DMS53 (cell line): ENCODE measurements around the gene ALK.

ENCODE experiments used
- DNase-seq: peaks from one replicate; lab custom pipeline; 2025; lab: John Stamatoyannopoulos, UW

ALK gene

DNA sequence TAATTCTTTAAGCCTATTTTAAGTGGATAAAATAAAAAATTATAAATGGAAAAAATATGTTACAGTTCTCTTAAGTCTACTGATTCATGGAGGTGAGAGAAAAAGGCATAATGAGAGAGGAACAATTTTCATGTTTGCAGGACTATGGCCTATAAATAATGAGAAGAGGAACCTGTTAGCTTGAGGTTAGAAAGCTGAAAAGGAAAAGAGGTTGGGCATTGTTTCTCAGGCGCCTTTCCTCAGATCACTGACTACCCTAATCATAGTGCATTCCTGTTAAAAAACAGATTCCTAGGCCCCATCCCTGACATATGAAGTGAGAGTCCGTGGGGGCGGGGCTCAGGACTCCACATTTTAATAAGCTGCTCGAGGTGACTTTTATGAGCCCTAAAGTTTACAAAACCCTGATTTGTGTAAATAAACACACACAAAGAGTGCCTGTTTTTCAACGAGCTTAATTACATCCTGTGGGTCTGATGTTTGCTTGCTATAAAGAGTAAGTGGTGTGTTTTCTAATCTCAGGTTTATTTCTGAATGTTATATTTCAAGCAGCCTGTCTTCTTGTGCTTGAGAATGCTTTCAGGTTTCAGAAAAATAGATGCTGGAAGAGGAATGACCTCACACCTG lies 470.7 kb downstream of the ALK start:
- peak; percentile 16 for DNase-seq

DNA sequence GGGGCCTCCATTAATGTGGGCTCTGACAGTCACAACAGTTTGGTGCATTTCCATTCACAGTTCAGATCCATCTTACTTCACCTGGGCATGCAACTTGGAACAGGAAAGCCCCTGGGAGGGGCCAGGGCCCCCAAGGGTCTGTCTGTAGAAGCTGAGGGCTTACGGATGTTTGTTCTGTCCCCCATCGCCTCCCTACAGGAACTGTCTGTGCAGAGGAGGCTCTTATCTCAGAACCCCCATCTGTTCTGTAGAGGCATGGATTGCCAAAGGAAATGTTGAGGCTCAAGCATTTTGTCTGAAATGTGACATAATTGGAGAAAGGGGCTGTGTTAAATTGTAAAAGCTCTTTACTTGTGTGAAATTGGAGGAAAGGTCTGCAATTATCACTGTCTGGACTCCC lies 471.9 kb downstream of the ALK start:
- DNase-seq: no peak

DNA sequence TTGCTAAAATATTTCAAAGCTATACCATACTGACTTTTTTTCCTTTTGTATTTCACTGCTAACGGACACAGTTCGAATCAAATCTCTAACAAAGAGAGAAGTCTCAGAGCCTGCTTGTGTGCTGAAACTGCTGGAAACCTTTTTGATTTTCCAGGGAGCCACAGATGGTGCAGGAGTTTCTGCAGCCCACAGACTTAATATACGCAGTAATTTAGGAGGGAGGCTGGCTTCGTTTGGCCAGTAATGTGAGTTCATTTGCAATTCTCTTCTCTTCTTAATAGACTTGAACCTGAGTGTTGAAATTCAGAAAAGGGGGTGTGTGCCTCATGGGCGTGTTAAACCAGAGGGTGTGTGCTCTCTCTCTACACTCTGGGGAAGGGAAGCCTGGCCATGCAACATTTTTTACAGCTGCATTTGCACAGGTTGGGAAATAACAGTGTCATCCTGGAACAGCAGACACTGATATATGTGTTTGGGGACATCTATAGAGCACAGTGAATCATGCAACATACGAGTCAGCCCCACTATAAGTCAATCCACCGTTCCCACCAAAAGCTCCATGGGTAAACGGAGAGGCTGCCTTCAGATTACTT lies 473.2 kb downstream of the ALK start:
- no peak for DNase-seq

DNA sequence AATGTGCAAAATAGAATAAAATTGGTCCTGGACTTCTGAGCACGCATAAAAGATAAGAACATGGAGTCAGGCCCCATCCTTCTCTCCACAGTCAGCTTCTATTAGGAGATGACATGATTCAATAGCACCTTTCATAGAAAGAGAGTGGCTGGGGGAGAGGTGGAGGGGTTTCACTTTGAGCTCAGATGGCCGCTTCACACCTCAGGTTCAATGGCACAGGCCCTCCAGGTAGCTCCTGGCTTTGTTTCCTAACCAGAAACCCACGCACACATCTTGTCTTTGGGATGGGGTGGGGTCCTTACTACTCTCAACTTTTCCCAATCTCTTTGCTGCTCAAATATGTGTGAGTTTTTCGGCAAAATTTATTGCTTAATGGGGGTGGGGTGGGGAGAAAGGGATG lies 473.9 kb downstream of the ALK start:
- DNase-seq: no peak

DNA sequence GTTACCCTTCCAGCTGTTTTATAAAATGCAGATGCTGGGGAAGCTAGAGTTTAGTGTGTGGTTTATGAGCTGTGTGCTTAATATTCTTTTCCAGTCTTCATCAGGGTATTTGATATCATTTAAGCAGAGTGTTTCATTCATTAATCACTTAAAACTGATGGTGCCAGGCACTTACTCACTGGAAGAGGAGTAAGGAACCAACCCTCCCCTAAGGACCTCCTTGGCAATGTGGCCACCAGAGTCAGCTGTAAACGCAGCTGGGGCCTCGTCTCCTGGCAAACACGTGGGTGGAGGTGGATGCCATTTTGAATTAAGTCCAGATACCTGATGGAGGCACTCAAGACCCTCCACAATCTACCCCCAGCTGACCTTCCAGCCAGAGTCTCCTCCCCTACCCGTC lies 474.5 kb downstream of the ALK start:
- DNase-seq: no peak

DNA sequence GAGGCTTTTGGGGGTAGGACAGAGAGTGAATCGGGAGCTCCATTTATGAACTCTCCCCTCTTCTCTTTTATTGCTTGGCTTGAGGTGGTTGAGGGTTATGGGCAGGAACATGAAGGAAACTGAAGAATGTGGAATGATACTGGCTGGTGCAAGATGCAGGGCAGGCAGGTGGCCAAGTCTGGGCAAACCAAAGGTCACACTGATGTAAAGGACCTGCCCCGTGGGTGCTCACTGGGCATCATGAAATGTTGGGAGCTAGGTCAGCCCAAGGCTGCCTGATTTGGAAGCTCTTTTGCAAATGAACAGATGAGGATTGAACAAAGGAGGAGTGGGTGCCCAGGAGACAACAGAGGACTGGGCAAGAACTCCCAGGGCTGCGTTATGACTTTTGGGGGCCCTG lies 477.2 kb downstream of the ALK start:
- DNase-seq: no peak

DNA sequence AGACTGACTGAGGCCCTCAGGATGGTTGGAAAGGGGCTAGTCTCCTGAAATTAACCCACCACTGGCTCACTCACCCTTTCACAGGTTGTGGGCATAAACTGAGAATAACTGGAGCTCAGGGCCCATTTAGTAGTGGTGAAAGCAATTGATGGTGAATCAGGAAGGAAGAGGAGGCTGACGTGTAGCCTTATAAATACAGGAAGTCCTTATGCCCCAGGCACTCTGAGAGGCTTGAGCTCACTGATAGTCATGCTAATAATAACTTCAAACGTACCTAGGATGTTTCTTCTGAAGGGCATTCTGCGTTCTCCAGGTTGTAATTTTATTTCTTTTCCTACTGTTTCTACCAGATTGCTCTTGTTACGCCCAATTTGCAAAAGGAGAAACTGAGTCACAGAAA lies 477.8 kb downstream of the ALK start:
- DNase-seq: peak; percentile 53

DNA sequence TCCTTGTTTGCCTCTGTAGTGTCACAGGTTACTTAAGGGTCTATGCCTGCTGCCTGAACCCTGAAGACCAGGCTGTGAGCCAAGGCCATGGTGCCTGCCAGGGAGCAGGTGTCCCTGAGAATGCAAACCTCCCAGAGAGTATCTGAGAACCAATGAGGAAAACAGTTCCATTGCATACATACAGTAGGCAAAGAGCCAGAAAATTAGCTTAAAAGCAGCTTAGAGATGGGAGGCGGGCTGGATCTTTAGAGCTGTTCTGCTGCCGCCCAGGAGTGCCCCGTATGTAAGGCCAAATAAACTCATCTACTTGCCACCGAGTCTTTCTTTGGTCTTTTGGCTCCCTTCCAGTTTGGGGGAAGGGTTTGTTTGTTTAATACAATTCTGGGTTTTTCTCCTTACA lies 478.2 kb downstream of the ALK start:
- peak; percentile 1 for DNase-seq

DNA sequence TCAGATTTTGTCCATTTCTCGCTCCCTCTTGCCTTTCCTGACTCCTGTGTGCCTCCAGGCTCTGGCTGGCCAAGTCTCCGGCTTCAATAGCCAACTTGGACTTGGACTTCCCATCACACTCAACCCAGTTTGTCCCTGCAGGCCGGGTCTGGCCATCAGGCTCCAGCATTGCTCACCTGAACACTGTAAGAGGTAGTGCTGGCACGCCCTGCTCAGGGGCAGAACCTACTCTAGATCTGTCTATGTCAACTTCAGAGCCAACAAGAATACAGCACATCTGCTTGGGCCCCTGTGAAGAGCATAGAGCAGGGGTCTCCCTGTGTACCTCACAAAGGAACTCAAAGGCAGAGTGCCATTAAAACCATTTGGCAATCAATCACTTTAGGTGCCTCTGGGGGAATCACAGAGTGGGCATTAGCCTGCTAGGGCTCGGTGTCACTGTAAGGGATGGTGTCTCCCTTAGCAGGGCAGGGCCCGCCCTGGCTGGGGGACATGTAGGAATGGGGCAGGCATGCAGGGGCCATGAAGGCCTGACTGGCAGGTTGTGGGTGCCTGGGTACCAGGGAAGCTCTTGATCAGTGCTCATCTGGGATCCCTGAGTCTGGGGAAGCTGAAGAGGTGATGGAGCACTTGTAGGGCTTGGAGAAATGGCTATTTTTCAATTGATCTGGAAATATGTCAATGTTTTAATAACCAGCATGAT lies 480.3 kb downstream of the ALK start:
- no peak for DNase-seq

DNA sequence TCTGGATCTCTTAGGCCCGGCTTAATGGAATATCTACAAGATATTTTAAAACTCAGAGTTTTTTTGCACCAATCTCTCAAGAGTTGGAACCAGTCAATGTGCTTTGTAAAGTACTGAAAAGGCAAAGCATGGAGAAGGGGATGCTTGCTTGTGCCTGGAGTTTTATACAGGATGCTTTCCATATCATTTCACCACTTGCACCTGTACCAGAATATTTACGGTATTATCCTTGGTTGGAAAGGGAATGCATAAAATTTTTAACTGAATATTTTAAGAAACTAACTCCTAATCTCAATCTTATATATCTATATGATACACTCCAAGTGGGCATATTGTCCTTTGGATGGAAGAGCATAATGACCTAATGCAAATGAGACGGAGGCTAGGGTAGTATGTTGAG lies 487.5 kb downstream of the ALK start:
- no peak for DNase-seq

DNA sequence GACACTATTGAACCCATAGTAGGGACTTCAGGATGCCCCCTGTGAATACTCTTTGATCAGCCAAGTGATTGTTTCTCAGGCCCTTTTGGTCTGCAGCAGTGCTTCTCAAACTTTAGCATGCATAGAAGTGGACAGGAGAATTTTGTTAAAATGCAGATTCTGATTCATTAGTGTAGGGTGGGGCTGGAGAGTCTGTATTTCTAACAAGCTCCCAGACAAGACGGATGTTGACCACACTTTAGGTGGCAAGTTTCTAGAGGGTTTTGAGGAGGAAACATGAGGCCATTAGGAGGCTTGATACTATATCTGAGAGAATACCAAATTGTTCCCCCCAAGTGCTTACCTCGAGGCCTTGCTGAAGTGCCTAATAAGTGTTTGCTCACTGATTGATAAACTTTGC lies 488.3 kb downstream of the ALK start:
- DNase-seq: no peak

DNA sequence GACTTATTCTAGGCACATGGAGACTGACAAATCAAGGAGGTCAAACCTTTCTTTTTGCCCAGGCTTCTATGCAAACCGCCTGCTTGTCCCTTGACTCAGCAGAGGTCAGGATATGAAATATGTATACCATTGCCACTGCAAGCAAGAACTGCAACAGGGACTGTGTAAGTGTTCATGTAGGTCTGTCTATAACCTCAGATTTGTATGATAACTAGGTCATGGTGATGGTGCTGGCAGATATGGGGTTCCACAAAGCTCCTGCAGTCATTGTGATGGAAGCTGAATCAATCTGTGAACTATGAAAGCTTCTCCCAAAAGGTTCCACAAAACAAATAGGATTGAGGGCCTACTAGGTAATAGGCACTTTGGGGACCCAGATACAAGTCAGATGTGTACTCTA lies 489.9 kb downstream of the ALK start:
- no peak for DNase-seq

DNA sequence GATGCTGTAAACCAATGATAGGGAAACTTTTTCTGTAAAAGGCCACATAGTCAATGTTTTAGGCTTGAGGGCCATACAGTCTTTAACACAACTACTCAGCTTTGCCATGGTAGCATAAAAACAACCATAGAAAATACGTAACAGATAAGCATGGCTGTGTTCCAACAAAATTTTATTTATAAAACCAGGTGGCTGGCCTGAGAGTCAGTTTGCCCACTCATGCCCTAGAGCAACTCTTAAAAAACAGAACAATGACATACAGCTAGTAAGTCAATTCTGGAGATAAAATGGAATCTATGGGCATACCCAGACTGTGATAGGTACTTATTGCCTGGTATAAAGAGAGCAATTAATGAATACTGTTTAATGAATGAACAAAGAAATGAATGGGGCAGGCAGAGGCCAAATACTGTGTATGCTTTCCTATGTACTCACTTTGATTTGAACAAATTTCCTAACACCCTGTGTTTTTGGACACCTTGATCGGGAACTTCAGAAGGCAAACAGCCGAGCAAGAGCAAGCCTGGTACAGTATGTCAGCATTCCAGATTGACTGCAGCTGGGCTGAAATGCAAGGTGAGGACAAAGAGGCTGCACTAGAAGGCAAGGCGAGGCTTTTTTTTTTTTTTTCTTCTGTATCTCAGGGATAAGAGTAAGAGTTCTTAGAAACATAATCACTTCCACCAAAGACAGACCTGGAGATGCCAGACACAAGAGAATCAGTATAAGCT lies 490.8 kb downstream of the ALK start:
- DNase-seq: peak; percentile 11

DNA sequence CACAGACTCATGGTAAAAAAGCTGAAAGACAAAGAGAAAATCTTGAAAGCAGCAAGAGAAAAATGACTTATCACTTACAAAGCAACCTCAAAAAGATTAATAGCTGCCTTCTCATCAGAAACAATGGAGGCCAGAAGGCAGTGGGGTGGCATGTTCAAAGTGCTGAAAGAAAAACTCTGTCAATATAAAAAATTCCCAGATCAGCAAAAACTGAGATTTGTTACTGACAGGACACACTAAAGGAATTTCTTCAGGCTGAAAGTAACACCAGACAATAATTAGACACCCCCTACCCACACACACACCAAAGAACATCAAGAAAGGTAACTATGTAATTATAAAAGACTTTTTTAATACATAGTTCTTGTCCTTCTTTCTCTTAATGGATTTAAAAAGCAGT lies 495.0 kb downstream of the ALK start:
- no peak for DNase-seq

DNA sequence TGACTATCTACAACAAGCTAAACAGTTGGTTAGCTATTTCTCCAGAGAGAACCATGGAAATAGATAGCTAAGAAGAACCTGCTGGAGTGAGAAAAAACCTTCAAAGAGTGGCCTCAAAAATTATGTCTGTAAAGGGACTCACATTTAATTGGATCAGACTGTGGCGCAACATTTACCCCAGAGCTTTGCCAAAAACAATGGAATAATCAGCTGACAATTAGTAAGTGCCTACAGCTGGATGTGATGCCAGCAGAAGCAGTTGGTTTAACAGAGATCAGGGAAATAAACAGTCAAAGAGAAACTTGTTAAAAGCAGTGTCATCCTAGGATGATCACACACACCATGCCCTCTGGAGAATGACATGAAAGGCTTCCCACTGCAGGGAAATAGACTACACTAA lies 495.5 kb downstream of the ALK start:
- no peak for DNase-seq

DNA sequence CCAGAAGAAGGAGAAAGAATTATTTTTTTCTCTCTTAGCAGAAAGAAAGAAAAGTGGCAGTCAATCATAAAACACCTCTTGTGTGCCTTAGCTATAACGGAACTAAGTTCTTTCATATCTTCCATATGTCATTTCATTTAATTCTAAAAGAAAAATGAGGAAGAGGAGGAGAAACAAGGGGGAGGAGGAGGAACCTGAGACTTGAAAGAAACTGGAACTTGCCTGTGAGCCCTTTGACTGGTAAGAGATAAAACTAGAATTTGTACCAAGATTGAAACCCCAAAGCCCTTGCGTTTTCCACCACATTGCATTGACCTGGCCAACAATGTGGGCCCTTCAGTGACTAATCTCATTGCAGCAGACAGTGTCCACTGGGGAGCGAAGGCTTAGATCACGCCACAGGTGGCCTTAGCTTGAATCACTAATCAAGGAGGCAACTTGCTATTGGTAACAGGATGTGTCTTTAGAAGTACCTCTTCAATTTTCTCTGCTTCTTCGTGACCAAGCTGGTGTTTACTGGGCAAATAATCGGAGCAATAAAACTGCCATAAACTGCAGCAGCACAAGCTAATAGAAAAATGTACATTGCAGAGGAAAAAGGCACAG lies 498.2 kb downstream of the ALK start:
- DNase-seq: peak; percentile 87

DNA sequence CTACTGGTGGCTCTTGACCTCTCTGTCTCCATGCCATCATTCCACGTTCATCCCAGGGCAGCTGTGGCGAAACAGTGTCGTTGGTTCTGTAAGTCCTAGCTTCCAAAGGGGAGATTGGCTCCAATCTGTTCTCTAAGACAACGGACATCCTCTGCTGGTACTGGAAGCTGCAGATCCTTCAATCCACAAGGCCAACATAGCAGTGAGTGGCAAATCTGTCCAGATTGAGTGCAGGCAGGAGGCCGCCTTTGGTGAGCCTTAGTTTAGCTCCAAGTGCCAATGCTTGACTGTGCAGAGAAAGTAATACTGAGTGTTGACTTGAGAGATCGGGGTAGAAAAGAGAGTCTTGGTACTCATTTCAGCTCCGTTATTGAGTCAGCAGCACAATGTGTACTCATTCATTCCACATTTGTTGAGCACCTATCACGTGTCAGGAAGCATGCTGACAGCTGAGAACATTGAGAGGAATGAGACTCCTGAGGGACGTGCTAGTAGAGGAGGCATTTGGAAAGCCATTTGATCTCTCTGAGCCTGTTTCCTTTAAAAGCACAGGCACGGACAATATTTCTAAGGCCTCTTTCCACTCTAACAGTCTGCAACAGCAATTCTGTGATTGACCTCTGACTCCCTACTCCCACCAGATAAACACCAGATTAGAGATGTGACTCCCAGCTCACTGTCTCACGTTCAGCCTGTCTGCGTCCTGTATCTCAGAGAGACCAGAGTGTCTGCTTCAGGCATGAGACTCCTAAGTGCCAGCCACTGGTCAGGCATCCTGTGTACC lies 500.2 kb downstream of the ALK start:
- peak; percentile 25 for DNase-seq

DNA sequence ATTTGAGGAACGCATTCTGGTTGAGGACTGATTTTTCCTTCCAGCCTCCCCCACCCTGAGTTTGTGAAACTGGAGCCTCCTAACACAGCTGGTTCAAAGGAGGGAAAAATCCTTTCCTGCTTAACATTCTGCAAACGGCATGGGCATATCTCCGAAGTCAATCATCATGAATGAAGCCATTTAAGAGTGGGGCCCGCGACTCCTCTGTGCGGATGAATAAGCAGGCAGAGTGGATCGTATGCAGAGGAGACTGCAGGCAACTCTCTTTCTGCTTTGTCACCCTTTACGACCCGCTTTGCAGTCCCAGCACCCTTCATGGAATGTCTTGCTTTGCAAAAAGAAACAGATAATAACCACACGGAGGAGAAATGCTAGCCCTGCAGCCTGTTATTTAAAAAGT lies 500.9 kb downstream of the ALK start:
- no peak for DNase-seq

DNA sequence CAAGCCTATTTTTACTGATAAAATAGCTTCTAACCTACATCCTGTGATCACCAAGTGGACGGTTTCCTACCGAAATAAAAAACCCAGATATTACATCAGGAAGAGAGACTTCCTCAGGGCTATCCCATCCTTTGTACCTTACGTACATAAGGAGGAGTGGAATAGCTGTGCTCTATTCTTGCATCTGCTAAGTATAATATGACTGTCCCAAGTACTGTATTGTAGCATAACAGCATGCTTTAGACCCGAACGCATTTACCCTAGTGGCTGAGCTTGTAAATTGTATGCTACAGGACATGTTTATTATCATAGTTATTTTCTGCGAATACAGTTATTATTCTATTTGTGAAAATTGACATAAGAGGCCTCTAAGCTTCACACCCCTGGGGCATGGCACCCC lies 503.8 kb downstream of the ALK start:
- no peak for DNase-seq

DNA sequence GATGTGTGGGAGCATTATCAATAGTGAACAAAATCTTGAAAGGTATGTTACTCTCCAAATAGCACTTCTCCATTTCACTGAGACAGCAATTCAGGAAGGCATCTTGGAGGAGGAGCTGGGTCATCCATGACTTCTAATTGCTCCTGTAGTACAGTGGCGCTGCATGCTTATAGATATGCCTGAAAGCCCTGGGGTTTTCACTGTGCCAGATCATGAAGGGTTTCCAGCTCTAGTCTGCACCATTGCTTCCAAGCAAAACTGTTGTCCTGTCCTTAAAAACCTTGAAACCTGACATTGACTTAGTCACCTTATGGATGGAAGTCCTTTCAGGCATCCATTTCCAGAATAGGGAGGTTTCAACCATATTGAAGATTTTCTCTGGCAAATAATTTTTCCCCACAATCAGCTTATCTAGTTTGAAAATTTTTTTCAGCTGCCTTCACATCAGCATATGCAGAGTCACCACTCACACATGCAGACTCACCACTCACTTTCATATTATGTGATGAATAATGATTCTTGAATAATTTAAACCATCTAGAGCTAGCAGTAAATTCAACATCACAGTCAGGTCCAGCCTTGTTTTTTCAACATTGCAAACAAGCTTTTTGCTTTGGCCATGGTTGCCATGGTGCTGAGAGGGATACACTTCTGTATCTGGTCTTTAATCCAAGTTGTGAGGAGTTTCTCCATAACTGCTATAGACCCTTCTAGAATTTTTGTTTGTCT lies 509.0 kb downstream of the ALK start:
- peak; percentile 12 for DNase-seq

DNA sequence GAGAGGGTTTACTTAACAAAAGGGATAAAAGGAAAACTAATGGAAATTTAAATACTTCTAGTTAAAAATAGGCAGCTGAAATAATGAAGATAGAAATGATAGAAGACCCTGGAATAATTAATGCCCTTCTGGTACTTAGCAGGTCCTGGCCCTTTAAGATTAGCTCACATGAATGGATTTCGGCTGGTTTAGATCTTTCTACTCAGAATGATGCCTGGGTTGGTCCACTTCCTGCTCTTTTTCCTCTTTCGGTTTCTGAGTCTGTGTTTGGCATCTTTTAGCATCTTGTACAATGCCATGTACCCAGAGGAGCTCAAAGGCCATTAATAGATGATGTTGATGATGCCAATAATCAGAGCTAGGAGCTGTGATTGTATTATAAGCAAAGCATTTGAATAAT lies 515.7 kb downstream of the ALK start:
- no peak for DNase-seq
